CD1c-positive myeloid dendritic cell (primary cell): ENCODE measurements around the gene TXNIP.

Experiments
- DNase-seq: peaks from one replicate; pipeline ENCODE4 v3.0.0-alpha.2; 2016; ENCODE audit errors: extremely low spot score

TXNIP gene

GRCh38 chr1:145985502-145986439 lies 10.6 kb downstream of the TXNIP start:
- DNase-seq, result peak; percentile 75

GRCh38 chr1:145985129-145985501 lies 11.3 kb downstream of the TXNIP start:
- no peak for DNase-seq

- DNase-seq, result no peak
Measured at GRCh38 chr1:145983960-145984830, 12.2 kb downstream of the TXNIP start.

GRCh38 chr1:145983206-145983675 lies 13.1 kb downstream of the TXNIP start:
- DNase-seq, result peak; percentile 68

GRCh38 chr1:145982010-145982723 lies 14.2 kb downstream of the TXNIP start:
- no peak for DNase-seq

GRCh38 chr1:145980457-145980994 lies 15.9 kb downstream of the TXNIP start:
- DNase-seq, result no peak

GRCh38 chr1:145979746-145980456 lies 16.5 kb downstream of the TXNIP start:
- DNase-seq, result peak; percentile 71

GRCh38 chr1:145978854-145979745 lies 17.3 kb downstream of the TXNIP start:
- peak; percentile 99 for DNase-seq

GRCh38 chr1:145978471-145978853 lies 17.9 kb downstream of the TXNIP start:
- DNase-seq, result peak; percentile 62

GRCh38 chr1:145977486-145978470 lies 18.6 kb downstream of the TXNIP start:
- DNase-seq, result peak; percentile 83

GRCh38 chr1:145977016-145977415 lies 19.4 kb downstream of the TXNIP start:
- no peak for DNase-seq

- DNase-seq, result no peak
Measured at GRCh38 chr1:145975216-145975615, 21.2 kb downstream of the TXNIP start.

- DNase-seq, result no peak
Measured at GRCh38 chr1:145974721-145975120, 21.7 kb downstream of the TXNIP start.

- no peak for DNase-seq
Measured at GRCh38 chr1:145972580-145972979, 23.8 kb downstream of the TXNIP start.

- no peak for DNase-seq
Measured at GRCh38 chr1:145967288-145967687, 29.1 kb downstream of the TXNIP start.

- no peak for DNase-seq
Measured at GRCh38 chr1:145965119-145965744, 31.1 kb downstream of the TXNIP start.

GRCh38 chr1:145964328-145965118 lies 31.9 kb downstream of the TXNIP start, which contains the start of the genes ANKRD34A and POLR3GL:
Gene ANKRD34A, minus strand, starts transcription at chr1:145964575. Its CDS starts 2,816 bp downstream, at chr1:145961759.
Gene POLR3GL, plus strand, starts transcription at chr1:145964690. Its CDS starts 10,176 bp downstream, at chr1:145974866.
- peak; percentile 96 for DNase-seq
